ENCODE results near the gene BAIAP2. TPM values are rescaled to one million over a fixed set of nuclear protein-coding genes. Genes with fewer than 3 reads are reported as not detected.
A peak's percentile ranks its signal among the peaks of the same experiment; 100 is the strongest.

Gene BAIAP2
- total RNA-seq, 2 donors from 2014 or later = 8.0 to 11.5 TPM

DNA sequence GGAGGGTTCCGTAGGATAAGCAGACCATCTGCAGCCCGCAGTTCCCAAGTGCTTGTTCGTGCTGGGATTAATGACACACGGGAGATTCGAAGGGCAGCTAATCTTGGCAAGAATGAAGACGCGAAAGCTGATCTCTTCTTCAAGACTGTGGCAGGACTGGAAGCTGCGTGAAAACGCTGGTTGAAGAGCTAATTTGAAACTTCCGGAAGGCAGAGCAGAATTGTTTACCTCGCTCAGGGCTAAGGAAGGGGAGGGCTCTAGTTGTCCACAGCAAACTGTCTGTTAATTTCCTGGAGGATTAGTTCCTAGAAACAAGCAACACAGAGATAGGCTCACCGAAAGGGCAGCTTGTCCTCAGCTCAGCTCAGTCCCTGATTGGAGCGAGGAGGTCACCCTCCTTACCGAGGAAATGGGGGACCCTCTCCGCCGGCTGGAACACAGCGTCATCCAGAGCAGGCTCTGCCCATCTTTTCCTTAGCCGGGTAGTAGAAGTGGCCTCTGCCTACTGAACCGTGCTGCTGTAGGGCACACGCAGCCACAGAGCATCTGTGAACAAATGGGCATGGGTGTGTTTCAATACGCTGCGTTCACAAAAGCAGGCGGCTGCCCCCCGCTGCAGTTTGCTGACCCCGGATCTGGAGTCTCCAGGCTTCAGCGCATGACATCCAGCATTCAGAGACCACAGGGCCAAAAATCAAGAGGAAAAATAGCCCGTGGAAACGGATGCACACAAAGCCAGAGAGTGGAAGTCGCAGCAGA, 16.7 kb upstream of the BAIAP2 start:
- Histone ChIP-seq H3K4me1 (no peaks in the 10 kb centered on the region), H3K4me3 (no peak overlapping the region), H3K36me3 (replicated peaks in 1 of 2; ENCODE audit: insufficient read depth in 1 of 2, low read depth in 2 of 2) (no peaks in the 10 kb centered on the region), H3K27ac (peak overlapping the region in 2 of 4 donors; percentile 29 to 49), H3K27me3 (no peaks in the 10 kb centered on the region), H3K9me3 (no peaks in the 10 kb centered on the region)
- TF ChIP-seq, protein P1, sequence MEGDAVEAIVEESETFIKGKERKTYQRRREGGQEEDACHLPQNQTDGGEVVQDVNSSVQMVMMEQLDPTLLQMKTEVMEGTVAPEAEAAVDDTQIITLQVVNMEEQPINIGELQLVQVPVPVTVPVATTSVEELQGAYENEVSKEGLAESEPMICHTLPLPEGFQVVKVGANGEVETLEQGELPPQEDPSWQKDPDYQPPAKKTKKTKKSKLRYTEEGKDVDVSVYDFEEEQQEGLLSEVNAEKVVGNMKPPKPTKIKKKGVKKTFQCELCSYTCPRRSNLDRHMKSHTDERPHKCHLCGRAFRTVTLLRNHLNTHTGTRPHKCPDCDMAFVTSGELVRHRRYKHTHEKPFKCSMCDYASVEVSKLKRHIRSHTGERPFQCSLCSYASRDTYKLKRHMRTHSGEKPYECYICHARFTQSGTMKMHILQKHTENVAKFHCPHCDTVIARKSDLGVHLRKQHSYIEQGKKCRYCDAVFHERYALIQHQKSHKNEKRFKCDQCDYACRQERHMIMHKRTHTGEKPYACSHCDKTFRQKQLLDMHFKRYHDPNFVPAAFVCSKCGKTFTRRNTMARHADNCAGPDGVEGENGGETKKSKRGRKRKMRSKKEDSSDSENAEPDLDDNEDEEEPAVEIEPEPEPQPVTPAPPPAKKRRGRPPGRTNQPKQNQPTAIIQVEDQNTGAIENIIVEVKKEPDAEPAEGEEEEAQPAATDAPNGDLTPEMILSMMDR (IDR thresholded peaks at IDR 0.05) = no peak
- peak in 2 of 3 donors; percentile 11 to 12 for TF ChIP-seq POLR2A (IDR thresholded peaks at IDR 0.05)
- ATAC-seq (peak; percentile 60), DNase-seq (peak in 1 of 4 donors; percentile 16)
- 28 to 43% methylated on average over 17 to 29 of the region's 29 CpGs for WGBS, 2 donors
- intact Hi-C loops (cut with DNase I) = no loop called here

DNA sequence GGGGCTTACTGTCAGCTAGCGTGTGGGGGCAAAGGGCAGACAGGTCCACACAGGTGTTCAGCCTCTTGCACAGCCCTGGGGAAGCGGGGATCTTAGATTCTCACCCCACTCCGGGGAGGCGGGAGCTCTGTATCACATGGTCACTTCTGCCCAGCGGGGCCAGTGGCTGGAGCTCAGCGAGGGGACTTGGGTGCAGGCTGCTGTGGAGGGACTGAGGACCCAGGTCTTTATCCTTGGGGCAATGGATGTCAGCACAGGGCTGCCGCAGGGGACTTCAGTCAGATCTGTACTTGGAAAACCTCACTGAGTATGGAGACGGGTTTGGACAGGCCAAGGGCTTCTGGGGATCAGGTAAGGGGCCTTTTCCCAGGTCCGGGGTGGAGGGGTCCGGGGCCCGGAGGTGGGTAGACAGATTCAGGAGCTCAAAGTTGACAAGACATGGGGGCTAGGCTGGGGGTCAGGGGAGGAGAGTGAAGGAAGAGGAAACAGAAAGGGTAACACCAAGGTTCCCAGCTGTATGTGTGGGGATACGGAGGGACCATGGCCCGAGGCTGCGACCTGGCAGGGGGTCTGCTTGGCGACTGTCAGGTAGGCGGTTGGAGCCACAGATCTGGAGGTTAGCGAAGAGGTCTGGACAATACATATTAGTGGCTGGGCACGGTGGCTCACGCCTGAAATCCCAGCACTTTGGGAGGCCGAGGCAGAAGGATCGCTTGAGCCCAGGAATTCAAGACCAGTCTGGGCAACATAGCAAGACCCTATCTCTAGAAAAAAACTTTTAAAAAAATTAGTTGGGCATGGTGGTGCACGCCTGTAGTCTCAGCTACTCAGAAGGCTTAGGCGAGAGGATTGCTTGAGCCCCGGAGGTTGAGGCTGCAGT, 15.1 kb upstream of the BAIAP2 start:
- Histone ChIP-seq H3K36me3 (replicated peaks in 1 of 2; ENCODE audit: insufficient read depth in 1 of 2, low read depth in 2 of 2) (no peaks in the 10 kb centered on the region), H3K27ac (no peak overlapping the region), H3K9me3 (no peaks in the 10 kb centered on the region), H3K4me3 (no peak overlapping the region), H3K27me3 (peaks cover 0 to 3% of the 10 kb centered on the region in 2 donors), H3K4me1 (no peaks in the 10 kb centered on the region)
- no peak for DNase-seq
- 77 to 83% methylated on average over 18 to 24 of the region's 24 CpGs for WGBS, 2 donors
- TF ChIP-seq POLR2A (IDR thresholded peaks at IDR 0.05) = no peak
- TF ChIP-seq, protein P1 (IDR thresholded peaks at IDR 0.05) = no peak
- intact Hi-C loops (cut with DNase I) = no loop called here
- ATAC-seq = no peak

DNA sequence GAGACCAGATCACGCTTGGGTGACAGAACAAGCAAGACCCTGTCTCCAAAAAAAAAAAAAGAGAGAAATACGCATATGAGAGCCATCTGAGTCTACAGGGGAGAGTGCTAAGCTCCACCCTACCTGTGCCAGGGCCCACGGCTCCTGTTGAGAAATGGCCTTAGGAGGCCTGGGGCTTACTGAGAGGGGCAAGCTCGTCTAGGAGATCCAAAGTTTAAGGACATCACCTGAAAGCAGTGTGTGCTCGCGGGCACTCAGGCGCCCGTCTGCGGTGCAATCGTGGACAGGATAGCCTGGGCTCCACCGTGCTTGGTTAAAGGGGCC, 14.5 kb upstream of the BAIAP2 start:
- Histone ChIP-seq H3K9me3 (no peaks in the 10 kb centered on the region), H3K27me3 (peaks cover 0 to 9% of the 10 kb centered on the region in 2 donors), H3K36me3 (replicated peaks in 1 of 2; ENCODE audit: insufficient read depth in 1 of 2, low read depth in 2 of 2) (no peaks in the 10 kb centered on the region), H3K4me1 (no peaks in the 10 kb centered on the region), H3K4me3 (no peak overlapping the region), H3K27ac (no peak overlapping the region)
- 71 to 77% methylated on average over 5 to 11 of the region's 11 CpGs for WGBS, 2 donors
- DNase-seq = no peak
- TF ChIP-seq, protein P1 (IDR thresholded peaks at IDR 0.05) = no peak
- no peak for TF ChIP-seq POLR2A (IDR thresholded peaks at IDR 0.05)
- intact Hi-C loops (cut with DNase I) = no loop called here
- no peak for ATAC-seq

DNA sequence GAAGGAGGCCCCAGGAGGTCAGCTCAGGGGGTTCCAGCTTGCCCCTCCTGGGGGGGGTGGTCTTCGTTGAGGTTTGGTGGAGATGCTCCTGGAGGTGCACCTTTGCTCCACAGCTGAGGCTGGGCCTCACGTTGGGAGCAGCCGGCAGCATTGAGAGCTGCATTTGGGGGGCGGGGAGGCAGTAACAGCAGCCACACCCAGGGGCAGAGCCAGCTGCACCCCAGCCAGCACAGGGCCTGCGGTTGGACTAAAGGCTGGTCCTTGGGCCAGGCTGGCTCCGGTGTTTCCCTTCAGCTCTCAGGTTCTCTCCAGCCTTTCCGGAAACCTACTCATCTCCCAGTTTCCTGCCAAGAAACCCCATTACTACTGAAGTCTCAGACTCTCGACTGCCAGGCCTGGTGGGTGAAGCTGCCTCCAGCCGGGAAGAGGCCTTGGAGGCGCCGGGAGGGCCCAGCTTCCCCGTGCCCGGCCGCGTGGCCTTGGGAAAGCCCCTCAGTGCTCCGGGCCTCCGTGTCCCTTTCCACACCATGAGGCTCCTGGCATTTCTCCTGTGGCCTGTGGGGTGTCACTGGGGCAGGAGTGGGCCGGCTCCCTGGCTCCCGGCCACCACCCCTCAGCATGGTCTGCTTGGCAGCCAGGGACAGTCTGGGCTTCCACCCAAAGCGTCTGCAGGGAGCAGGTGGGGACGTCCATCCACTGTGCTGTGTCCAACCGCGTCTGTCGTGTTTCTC, 14.0 kb upstream of the BAIAP2 start:
- DNase-seq (peak in 1 of 4 donors; percentile 17), ATAC-seq (no peak)
- H3K27ac ChIP-seq = no peak overlapping the region
- TF ChIP-seq POLR2A (IDR thresholded peaks at IDR 0.05) = no peak
- TF ChIP-seq, protein P1 (IDR thresholded peaks at IDR 0.05) = no peak
- peaks cover 0 to 14% of the 10 kb centered on the region in 2 donors for H3K27me3 ChIP-seq
- no peaks in the 10 kb centered on the region for H3K9me3 ChIP-seq
- intact Hi-C loops (cut with DNase I) = no loop called here
- H3K36me3 ChIP-seq (replicated peaks in 1 of 2; ENCODE audit: insufficient read depth in 1 of 2, low read depth in 2 of 2) = no peaks in the 10 kb centered on the region
- 52 to 55% methylated on average over 10 to 21 of the region's 24 CpGs for WGBS, 2 donors
- no peaks in the 10 kb centered on the region for H3K4me1 ChIP-seq
- H3K4me3 ChIP-seq = no peak overlapping the region
